Cardiac muscle cell (in vitro differentiated cells and primary cell): ENCODE data around the gene DMRT1. TPM values are rescaled to one million over a fixed set of nuclear protein-coding genes. Genes with fewer than 3 reads are reported as not detected.
"Not testable (repeated sequence)": the region's sequence is repeated elsewhere in the genome, so short reads cannot be mapped to it uniquely, and the experiment has no call there.

Source experiments
- DNase-seq, 2 donors: peaks; one replicate each; pipeline versions ENCODE4 v3.0.0 to v3.0.0-alpha.2; 2010 to 2017; ENCODE audit warnings: low read depth in 1 of 2, low spot score in 1 of 2
- H3K27ac ChIP-seq: fragments of 200-600 bp; sonication (generic); 2 replicates; pipeline ENCODE4 v1.5.1; 2016
- H3K27me3 ChIP-seq: fragments of 200-600 bp; sonication (generic); 2 replicates; pipeline ENCODE4 v1.6.0; 2016; ENCODE audit warnings: control low read depth
- H3K36me3 ChIP-seq: fragments of 200-600 bp; sonication (generic); 2 replicates; pipeline ENCODE4 v1.5.1; 2016; ENCODE audit warnings: control low read depth
- H3K4me1 ChIP-seq: fragments of 200-600 bp; sonication (generic); 2 replicates; pipeline ENCODE4 v1.8.1; 2017; ENCODE audit warnings: low read depth, mild to moderate bottlenecking, mixed run types
- H3K4me3 ChIP-seq: fragments of 200-600 bp; sonication (generic); 2 replicates; pipeline ENCODE4 v1.5.1; 2016; ENCODE audit warnings: mild to moderate bottlenecking
- H3K9me3 ChIP-seq: fragments of 200-600 bp; sonication (generic); 2 replicates; pipeline ENCODE4 v1.5.1; 2017; ENCODE audit warnings: low read depth, mild to moderate bottlenecking, control low read depth
- polyA plus RNA-seq: library from polyadenylated mRNA; unstranded; fragments of >200 nt; fragmentation: Nextera tagmentation; extraction: Ambion mirVana; gene quantifications from 2 replicates; pipeline ENCODE4 v1.2.1, GENCODE V29; 2016
- total RNA-seq: library from RNA; depleted of rRNA; stranded (reverse); fragments of >200 nt; gene quantifications from 2 replicates; pipeline ENCODE4 v1.2.3, GENCODE V29; 2016
- TF ChIP-seq, protein P1 (sequence below): IDR thresholded peaks from 2 replicates; pipeline ENCODE4 v1.5.1; 2012; ENCODE audit warnings: low read depth, mild to moderate bottlenecking, low read length

The DMRT1 gene
- total and polyA plus RNA-seq, 2 experiments from 2014 or later: not detected

DNA sequence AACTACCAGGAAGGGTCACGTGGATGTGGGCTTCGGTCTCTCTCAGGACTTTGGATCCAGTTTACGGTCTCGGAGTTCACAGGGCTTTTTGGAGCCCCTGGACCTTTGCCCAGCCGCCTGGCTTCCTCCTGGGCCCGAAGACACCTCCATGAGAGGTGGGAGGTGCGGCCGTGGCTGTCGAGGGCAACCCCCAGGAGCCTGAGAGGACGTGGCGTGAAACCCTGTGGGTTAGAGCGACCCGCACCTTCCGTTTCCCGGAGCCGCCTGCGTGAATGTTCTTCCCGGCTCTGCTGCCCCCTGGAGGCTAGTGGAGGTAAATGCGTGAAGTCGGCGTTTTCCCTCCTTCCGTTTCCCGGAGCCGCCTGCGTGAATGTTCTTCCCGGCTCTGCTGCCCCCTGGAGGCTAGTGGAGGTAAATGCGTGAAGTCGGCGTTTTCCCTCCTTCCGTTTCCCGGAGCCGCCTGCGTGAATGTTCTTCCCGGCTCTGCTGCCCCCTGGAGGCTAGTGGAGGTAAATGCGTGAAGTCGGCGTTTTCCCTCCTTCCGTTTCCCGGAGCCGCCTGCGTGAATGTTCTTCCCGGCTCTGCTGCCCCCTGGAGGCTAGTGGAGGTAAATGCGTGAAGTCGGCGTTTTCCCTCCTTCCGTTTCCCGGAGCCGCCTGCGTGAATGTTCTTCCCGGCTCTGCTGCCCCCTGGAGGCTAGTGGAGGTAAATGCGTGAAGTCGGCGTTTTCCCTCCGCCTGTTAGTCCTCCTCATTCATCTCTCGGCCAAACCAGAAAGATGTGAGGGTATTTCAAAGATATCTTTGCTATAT, 157.0 kb downstream of the DMRT1 start:
- H3K27ac ChIP-seq, H3K4me1 ChIP-seq, H3K36me3 ChIP-seq, DNase-seq, H3K27me3 ChIP-seq, H3K9me3 ChIP-seq, H3K4me3 ChIP-seq: not testable (repeated sequence)
- TF ChIP-seq, protein P1, sequence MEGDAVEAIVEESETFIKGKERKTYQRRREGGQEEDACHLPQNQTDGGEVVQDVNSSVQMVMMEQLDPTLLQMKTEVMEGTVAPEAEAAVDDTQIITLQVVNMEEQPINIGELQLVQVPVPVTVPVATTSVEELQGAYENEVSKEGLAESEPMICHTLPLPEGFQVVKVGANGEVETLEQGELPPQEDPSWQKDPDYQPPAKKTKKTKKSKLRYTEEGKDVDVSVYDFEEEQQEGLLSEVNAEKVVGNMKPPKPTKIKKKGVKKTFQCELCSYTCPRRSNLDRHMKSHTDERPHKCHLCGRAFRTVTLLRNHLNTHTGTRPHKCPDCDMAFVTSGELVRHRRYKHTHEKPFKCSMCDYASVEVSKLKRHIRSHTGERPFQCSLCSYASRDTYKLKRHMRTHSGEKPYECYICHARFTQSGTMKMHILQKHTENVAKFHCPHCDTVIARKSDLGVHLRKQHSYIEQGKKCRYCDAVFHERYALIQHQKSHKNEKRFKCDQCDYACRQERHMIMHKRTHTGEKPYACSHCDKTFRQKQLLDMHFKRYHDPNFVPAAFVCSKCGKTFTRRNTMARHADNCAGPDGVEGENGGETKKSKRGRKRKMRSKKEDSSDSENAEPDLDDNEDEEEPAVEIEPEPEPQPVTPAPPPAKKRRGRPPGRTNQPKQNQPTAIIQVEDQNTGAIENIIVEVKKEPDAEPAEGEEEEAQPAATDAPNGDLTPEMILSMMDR: peak; percentile 33

DNA sequence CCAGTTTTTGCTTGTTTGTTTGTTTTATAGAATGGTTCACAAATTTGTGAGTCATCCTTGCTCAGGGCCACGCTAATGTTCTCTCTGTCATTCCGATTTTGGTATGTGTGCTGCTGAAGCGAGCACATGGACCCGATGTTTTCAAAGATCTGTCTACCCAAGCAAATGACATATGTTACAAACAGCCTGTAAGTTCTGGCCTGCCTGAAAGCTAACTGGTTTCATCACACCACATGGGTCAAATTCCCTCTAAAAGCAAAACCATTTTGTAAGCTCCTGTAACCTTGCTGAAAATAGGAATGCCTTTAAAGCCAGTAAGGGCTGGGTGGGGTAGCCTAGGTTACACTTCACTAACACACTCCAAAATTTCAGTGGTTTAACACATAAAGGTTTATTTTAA, 160.3 kb downstream of the DMRT1 start:
- Histone ChIP-seq H3K4me3 (no peak overlapping the region), H3K27ac (no peak overlapping the region), H3K36me3 (no peaks in the 10 kb centered on the region), H3K4me1 (no peaks in the 10 kb centered on the region), H3K9me3 (no peaks in the 10 kb centered on the region), H3K27me3 (no peaks in the 10 kb centered on the region)
- no peak for DNase-seq
- TF ChIP-seq, protein P1: no peak

DNA sequence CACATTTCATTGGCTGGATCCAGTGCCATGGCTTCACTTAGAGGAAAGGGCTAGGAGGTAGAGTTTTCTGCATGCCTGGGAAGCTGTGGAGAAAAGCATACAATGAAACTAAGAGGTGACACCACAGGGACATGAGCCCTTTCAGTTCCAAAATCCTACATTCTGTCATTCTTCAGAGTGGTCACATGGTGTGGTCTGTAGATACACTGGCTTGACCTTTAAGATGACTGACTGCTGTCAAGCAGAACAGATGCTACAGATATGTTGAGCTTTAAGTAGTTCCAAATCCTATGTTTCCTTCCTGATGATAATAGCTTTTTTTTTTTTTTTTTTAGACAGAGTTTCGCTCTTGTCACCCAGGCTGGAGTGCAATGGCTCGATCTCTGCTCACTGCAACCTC, 161.2 kb downstream of the DMRT1 start:
- no peaks in the 10 kb centered on the region for H3K9me3 ChIP-seq
- no peaks in the 10 kb centered on the region for H3K36me3 ChIP-seq
- no peaks in the 10 kb centered on the region for H3K27me3 ChIP-seq
- TF ChIP-seq, protein P1: no peak
- no peaks in the 10 kb centered on the region for H3K4me1 ChIP-seq
- H3K4me3 ChIP-seq: no peak overlapping the region
- no peak for DNase-seq
- H3K27ac ChIP-seq: no peak overlapping the region

DNA sequence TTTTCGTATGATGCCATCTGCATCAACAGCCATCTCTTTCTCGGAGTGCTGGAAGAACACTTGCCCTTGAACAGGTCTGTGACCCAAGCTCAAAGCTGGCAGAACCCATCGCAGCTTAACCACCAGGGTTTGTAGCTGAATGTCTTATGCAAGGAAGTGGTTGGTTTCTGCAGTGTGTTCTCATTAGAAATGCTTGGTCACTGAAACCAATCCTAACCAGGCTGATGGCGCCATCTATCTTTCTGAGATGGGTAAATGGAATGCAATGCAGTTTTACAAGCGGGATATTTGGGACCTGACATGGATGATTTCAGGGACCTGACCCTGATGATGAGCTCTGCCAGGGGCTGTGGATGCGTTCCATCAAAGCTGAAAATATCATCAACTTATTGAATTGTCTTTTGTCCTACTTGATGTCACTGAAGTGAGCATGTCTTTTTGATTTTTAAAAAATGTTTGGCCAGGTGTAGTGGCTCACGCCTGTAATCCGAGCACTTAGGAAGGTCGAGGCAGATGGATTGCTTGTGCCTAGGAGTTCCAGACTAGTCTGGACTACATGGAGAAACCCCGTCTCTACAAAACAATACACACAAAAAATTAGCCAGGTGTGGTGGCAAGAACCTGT, 163.7 kb downstream of the DMRT1 start:
- peak; percentile 72 to 77 for DNase-seq
- H3K36me3 ChIP-seq: no peaks in the 10 kb centered on the region
- H3K4me3 ChIP-seq: no peak overlapping the region
- no peaks in the 10 kb centered on the region for H3K9me3 ChIP-seq
- H3K27ac ChIP-seq: no peak overlapping the region
- no peaks in the 10 kb centered on the region for H3K4me1 ChIP-seq
- TF ChIP-seq, protein P1: peak; percentile 67
- peaks cover 12% of the 10 kb centered on the region for H3K27me3 ChIP-seq

DNA sequence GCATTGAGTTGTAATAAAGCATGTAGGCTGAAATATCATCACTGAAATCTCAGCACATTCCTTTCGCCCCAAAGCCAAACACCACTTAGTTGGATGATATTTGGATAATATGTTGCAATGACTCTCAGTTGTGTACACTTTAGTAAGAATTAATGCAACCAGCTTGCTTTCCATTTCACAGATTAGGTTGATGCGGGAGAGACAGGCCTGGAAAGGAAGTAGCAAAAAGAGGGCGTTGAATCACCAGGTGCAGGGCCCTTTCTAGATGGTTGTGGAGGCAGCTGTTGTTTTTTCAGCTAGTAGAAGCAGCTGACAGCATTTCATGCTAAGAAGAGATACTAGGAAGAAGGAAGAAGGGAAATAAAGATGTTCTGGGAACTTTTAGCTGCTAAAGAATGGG, 165.8 kb downstream of the DMRT1 start:
- Histone ChIP-seq H3K36me3 (no peaks in the 10 kb centered on the region), H3K27ac (no peak overlapping the region), H3K9me3 (no peaks in the 10 kb centered on the region), H3K4me1 (no peaks in the 10 kb centered on the region), H3K27me3 (peaks cover 12% of the 10 kb centered on the region), H3K4me3 (no peak overlapping the region)
- TF ChIP-seq, protein P1: no peak
- no peak for DNase-seq
